Forelimb muscle (tissue), 1 donor: Measurements from ENCODE around the gene LANCL3. TPM values are rescaled to one million over a fixed set of nuclear protein-coding genes. Genes with fewer than 3 reads are reported as not detected.

ENCODE experiments used
- DNase-seq: peaks from one replicate; pipeline ENCODE4 v3.0.0-alpha.2; 2013; ENCODE audit warnings: low read depth
- polyA plus RNA-seq: library from polyadenylated mRNA; unstranded; fragments of 120-200 nt; gene quantifications from one replicate; pipeline ENCODE4 v1.2.1, GENCODE V29; 2013; ENCODE audit not compliant: insufficient read length

LANCL3 gene
- polyA plus RNA-seq, 1 donor, result 0.40 TPM

- DNase-seq, result no peak
Measured at GRCh38 chrX:37679888-37680287, 108.4 kb downstream of the LANCL3 start.

- no peak for DNase-seq
Measured at GRCh38 chrX:37684426-37684825, 113.0 kb downstream of the LANCL3 start.

DNA sequence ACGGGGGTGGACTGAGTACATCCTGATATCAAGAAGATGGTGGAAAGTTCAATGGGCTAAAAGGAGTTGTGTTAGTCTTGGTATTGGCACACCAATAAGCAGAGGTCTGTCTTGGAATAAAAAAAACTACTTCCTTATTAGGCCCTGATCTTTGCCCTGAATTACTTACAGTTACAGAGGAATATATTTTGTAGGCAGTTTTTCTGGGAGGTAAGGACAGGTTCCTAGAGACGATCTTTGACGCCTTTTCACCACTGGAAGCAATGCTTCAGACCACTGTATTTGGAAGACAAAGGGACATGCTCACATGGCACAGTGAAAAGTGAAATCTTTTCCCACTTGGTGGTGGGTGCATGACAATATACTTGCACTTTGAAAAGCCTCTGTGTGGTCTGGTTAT, 113.5 kb downstream of the LANCL3 start:
- no peak for DNase-seq

DNA sequence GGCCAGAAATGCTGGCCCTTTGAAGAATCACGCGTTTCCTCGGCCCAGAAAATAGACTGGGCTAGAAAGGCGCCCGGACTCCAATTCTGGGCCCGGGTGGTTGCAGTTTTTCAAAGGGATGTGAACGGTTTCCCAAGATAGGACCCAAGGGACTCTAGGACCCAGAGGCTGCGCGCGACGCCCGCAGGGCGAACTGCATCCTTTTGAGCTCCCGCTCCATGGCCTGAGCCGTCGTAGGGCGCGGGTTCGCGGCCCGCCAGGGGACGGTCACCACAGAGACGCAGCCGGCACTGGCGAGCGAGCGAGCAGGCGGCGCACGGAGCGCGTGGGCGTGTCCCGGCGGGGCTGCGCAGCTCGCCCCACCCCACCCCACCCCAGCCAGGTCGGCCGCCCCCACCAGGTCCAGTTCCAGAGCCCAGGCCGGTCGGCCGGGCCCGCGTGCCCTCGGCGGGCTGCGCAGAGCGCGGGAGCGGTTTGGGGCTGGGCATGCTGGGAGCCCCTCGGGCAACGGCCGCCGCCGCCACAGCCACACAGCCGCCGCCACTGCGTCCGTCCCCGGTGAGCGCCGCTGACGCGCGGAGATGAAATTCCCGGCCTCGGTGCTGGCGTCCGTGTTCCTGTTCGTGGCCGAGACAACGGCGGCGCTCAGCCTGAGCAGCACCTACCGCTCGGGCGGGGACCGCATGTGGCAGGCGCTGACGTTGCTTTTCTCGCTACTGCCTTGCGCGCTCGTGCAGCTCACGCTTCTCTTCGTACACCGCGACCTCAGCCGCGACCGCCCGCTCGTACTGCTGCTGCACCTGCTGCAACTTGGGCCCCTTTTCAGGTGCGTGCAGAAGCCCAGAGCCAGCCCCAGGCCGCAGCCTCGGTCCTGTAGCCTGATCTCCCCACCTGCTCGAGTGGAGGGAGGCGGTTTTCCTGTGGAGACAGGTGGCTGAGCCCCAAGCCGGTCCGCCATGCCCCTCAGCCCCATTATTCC, 114.2 kb downstream of the LANCL3 start, which contains the start of gene XK:
TSS of gene XK (plus strand) at position 411 of the 979 bp plus-strand sequence. CDS start at position 582, 171 bp downstream.
- DNase-seq, result no peak

- DNase-seq, result no peak
Measured at GRCh38 chrX:37686369-37686995, 115.0 kb downstream of the LANCL3 start.

DNA sequence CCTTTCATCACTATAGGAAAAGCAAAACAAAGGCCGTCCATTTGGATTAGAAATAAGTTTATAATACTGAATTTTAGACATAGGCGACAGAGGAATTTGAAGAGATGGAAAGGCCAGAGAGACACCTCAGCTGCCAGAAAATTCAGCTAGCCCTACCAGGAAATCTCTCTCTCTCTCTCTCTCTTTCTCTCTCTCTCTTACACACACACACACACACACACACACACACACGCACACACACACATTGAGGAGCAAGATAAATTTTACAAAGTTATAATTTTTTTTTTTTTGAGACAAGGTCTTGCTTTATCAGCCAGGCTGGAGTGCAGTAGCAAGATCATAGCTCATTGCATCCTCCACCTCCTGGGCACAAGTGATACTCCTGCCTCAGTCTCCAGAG, 115.5 kb downstream of the LANCL3 start:
- no peak for DNase-seq

- DNase-seq, result no peak
Measured at GRCh38 chrX:37690119-37690518, 118.7 kb downstream of the LANCL3 start.

DNA sequence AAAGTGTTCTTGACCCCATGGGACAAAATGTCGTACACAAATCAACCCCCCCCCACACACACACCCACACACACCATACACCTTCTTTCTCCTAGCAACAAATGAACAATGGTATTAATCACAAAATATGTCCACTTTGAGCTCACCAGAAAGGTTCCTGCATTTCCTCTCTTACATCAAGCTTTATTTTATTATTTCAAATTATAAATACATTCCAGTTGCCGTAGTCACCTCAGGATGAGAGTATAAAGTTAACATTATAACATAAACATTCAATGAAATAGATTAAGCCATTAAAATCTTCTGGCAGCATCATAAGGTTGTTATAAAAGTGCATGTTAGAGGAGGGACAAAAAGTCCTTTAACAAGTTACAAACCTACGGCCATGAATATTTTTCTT, 121.5 kb downstream of the LANCL3 start:
- DNase-seq, result no peak

DNA sequence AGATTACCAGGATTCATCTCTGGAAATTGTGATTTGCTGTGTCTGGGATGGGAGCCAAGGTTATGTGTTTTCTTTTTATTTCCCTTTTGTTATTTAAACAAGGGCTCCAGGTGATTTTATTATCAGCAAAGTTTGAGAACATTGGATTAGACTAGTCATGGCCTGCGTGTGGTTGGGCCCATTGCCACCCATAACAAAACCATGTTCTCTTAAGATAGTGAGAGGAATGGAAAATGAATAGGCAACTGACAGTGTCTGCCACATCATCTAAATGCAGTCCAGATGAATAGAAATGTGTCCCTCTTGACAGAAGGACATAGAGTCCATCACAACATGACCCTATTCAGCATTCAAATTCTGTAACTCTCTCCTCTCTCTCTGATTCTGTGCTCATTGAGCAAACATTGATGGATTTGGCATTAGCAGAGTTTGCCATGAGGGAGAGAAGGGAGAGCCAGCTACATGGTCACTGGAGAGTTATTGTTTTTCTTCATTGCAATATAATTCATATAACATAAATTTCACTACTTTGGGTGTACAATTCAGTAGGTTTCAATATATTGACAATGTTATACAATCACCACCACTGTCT, 125.8 kb downstream of the LANCL3 start:
- DNase-seq, result no peak

DNA sequence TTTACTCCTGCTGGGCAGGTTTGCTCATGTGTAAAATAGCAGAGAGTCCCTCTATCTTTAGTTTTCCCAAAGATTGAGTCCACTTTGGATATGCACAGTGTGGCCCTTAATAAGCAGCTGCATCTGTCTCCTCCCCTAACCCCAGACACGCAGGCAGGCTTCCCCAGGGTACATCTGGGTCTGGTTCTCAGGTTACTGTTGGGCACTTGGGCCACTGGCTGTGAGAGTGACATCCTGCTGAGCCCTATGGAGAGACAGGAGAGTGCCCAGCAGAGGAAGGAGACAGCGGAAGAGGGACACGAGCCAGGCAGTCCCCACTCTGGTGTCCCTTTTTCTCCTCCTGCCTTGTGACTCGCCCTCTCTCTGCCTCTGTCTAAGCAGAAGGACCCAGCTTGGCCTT, 130.1 kb downstream of the LANCL3 start:
- DNase-seq, result no peak

DNA sequence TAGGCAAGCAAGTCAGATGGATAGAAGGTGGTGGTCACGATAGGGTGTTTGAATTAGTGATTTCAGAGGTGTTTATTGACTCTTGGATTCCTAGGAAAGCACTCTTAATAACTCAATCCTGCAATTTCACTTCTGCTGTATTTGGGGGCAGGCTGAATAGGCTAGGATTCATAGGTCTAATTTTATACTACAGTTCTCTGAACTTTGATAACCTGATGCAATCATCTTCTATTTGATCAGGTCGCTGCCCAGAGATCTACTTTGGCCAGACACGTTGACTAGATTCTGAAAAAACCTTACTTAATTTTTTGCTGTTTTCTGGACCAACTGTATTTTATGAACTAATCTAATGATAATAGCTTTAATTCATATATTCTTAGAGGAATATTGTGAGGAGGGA, 140.5 kb downstream of the LANCL3 start:
- DNase-seq, result no peak

DNA sequence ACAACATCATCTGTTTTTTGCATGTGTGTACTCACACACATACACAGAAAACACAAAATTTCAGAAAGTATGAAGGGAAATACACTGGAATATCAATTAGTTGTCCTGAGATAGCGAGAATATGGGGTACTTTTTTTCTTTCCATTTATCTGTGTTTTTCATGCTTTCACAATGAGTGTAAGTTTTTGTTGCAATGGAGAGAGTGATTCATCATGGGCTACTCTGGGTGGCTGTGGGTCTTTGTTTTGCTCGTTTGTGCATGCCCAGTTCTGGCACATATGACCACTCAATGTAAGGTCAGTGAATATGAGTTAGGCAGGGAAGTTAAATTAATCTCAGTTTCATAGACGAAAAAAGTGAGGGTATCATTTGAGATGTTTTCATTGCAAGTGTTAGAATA, 141.0 kb downstream of the LANCL3 start:
- DNase-seq, result no peak

DNA sequence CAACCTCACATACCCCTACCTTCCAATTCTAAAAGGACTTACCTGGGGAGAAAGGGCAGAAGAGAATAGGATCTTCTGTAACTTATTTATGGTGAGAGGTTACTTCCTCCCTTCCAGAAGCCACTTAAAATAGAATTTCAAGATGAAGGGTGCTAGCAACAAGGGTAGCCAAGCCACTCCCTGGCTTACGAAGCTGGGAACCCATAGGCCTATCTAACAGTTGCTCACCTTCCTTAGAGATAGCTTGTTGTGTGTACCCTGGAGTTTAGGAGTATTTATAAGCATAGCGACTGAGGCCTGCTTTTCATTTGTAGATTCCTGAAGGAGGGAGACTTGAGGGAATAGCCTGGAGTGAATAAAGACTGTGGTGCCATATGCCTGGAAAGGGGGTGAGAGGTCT, 143.0 kb downstream of the LANCL3 start:
- no peak for DNase-seq

GRCh38 chrX:37716602-37717001, 145.1 kb downstream of the LANCL3 start:
- DNase-seq, result no peak

GRCh38 chrX:37717708-37718107, 146.2 kb downstream of the LANCL3 start:
- no peak for DNase-seq

- no peak for DNase-seq
Measured at GRCh38 chrX:37722595-37722994, 151.1 kb downstream of the LANCL3 start.

DNA sequence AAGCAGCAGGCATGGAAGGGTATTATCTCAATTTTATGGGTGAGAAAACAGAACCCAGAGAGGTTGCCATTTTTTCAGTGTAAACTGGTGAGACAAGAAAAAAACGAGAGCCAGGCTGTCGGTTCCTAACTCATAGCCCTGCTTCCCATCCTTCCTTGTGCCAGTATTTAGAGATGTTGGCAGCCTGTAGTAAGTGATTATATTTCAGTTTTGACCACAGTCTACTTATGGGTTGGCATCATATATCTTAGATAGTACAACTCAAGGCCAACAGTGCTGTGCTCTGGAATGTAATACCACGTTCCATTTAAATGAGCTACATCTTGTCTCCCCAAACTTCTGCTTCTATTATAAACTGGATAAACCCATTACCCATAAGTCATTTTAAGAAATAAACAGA, 154.9 kb downstream of the LANCL3 start:
- DNase-seq, result no peak

Other genes starting within 250 kb of the LANCL3 start
- 13.1 TPM for gene PRRG1, start 222.3 kb upstream of the LANCL3 start, polyA plus RNA-seq
- gene XK, start 114.1 kb downstream of the LANCL3 start, polyA plus RNA-seq, result 8.9 TPM
- gene CYBB, start 208.4 kb downstream of the LANCL3 start, polyA plus RNA-seq, result 17.6 TPM